GM18508 (cell line): ENCODE measurements around the gene FAM81A.

Source experiments
- ATAC-seq: cut with Tn5 transposase; IDR thresholded peaks from one replicate; pipeline ENCODE4 v1.9.1; 2021; ENCODE audit warnings: moderate number of reproducible peaks; ENCODE audit not compliant: insufficient read depth, unreplicated experiment

FAM81A gene

DNA sequence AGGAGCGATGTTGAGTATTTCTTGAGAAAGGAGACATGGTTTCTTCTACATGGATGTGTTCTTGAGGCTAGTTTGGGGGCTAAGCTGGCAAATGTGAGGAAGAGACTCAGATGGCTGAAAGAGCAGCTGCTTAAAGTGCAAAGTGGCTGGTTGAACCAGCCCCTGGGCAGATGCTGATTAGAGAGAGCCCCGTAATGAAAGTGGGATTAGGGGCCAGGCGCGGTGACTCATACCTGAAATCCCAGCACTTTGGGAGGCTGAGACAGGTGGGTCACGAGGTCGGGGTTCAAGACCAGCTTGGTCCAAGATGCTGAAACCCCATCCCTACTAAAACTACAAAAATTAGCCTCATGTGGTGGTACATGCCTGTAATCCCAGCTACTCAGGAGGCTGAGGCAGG is 98.6 kb downstream of the FAM81A start:
- ATAC-seq = no peak

DNA sequence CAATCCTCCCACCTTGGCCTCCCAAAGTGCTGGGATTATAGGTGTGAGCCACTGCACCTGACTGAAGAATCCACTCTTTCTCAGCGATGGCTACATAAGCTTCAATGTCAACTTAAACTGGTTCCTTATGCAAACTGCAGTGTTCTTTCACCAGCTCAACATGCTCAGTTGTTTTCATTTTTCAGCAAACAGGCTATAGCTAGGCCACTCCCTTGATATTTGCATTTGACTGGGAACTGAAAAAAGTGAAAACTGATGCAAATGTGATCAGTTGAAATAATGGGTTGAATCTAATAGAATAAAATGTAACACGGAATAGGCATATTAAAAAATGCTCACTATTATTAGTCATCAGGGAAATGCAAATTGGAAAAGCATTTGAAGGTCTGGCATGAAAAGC is 99.4 kb downstream of the FAM81A start:
- no peak for ATAC-seq

DNA sequence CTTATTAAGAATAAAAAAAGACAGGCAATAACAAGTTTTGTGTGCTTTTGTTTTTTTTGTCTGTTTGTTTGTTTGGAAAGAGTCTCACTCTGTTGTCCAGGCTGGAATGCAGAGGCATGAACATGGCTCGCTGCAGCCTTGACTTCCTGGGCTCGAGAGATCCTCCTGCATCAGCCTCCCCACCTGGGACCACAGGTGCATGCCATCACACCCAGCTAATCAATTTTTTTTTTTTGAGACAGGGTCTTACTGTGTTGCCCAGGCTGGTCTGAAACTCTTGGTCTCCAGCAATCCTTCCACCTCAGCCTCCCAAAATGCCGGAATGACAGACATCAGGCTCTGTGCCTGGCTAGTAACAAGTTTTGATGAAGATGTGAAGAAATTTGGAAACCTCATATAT is 100.5 kb downstream of the FAM81A start:
- ATAC-seq = no peak

DNA sequence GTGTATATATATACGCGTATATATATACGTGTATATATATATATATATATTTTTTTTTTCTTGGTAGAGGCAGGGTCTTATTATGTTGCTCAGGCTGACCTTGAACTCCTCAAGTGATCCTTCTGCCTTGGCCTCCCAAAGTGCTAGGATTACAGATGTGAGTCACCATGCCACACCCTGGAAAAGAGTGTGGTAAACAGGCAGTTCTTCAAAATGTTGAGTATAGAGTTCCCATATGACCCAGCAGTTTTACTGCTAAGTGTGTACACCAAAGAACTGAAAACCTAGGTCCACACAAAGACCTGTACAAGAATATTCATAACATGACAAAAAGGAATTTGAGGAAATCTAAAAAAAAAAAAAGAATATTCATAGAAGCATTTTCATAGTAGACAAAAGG is 101.8 kb downstream of the FAM81A start:
- no peak for ATAC-seq

DNA sequence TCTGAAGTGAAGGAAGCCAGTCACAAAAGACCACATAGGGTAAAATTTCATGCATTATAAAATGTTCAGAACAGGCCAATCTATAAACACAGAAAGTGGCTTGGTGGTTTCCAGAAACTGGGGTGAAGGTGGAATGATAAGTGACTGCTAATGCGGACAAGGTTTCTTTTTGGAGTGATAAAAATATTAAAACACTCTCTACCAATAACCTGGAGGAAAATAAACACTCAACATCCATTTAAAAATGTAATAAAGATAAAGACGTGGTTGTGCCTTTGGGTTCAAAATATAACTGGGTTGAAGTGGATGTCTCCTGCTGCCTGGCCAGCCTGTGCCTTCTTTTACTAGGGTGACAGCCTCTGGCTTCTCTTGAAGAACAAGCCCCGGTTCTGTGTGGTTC is 102.7 kb downstream of the FAM81A start:
- no peak for ATAC-seq

- no peak for ATAC-seq
Observed at GRCh38 chr15:59541750-59542149, 103.8 kb downstream of the FAM81A start.

GRCh38 chr15:59543721-59544547 is 105.9 kb downstream of the FAM81A start:
- ATAC-seq = peak; percentile 58

DNA sequence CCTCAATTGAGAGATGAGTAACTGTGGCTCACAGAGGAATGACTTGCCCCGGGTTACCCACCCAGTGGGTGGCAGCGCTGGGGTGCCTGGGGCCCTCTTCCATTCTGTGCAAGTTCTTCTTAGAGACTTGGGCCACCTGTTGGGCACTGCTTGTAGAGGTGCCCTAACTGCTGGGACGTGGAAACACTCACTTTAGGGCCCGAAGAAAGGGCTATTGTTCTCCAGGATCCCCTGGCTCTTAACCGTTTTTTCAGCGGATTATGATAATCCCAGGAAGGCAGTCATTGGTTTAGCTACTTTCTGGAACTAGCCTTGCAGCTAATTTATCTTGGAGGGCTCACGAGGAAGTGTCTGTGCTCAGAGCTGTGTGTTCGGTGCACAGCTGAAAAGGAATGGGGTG is 107.6 kb downstream of the FAM81A start:
- no peak for ATAC-seq

- no peak for ATAC-seq
Observed at GRCh38 chr15:59548501-59549226, 110.7 kb downstream of the FAM81A start.

GRCh38 chr15:59549301-59550185 is 111.6 kb downstream of the FAM81A start:
- no peak for ATAC-seq

DNA sequence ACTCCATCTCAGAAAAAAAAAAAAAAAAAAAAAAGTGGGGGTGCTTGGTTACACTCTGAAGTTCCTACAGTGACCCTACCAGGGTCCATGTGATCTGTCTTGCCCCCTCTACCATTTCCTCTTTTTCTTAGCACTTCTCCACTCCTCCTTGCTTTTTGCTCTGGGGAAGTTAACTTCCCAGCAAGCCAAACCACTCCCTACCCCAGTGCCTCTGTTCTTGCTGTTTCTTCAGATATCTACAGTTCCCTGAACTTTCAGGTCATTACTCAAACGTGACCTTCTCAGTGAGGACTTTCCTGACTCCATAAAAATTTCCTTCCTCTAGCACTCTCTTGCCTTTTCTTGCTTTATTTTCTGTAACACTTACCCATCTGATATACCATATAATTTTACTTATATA is 112.5 kb downstream of the FAM81A start:
- ATAC-seq = no peak

DNA sequence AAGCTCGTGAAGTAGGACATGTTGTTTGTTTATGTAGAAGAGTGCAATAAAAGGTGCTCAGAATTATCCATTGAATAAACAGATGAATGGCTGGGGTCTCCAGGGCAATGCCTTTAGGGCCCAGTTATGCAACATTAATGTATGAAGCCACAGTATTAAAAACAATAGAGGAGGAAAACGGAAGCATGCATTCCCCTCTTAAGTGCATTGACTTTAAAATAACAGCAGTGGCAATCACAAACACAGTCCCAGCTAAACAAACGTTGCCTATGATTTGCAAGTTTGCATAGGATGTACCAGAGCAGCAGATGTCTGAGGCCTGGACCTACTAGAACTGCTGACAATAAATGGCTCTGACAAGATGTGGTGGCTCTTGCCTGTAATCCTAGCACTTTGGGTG is 113.0 kb downstream of the FAM81A start:
- ATAC-seq = no peak

- no peak for ATAC-seq
Observed at GRCh38 chr15:59553879-59554735, 116.1 kb downstream of the FAM81A start.

DNA sequence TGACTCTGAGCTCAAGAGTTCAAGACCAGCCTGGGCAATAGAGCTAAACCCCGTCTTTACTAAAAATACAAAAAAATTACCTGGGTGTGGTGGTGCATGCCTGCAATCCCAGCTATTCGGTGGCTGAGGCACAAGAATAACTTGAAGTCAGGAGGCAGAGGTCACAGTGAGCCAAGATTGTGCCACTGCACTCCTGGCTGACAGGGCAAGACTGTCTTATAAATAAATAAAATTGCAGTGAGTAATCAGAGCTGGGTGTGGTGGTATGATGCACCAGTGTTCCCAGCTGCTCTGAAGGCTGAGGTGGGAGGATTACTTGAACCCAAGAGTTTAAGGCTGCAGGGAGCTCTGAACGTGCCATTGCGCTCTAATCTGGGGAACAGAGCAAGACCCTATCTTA is 117.7 kb downstream of the FAM81A start:
- no peak for ATAC-seq

- ATAC-seq = no peak
Observed at GRCh38 chr15:59556380-59556779, 118.4 kb downstream of the FAM81A start.

DNA sequence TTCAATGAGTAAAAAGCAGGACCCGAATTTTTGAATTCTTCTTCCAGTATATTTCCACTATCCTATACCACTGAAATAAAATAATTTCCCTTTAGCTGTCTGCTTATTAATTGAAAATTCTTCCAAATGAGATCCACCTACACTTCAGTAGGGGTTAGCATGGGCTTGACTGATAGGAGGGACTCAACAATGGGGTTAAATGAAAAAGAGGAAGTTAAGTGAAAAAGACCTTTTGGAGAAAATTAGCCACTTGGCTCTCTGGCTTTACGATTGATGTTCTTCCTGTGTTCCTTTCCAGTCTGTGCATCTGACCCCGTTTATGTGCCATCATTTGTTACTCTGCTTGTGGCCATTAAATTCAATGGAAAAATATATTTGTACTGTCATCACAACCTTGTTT is 119.6 kb downstream of the FAM81A start:
- no peak for ATAC-seq

DNA sequence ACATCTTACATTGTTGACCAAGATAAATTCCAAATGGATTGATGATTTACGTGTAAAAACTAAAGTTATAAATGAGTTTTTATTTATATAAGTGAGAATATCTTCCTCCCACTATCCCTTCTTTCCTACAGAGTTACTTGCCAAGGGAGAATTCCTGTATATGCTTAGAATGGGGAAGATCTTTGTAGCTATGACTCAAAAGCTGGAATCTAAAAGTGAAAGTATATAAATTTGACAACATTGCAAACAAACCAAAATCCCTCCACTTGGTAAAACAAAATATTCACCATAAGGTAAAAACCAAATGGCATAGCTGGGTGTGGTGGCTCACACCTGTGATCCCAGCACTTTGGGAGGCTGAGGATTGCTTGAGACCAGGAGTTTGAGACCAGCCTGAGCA is 120.9 kb downstream of the FAM81A start:
- no peak for ATAC-seq

GRCh38 chr15:59561547-59561946 is 123.6 kb downstream of the FAM81A start:
- no peak for ATAC-seq

DNA sequence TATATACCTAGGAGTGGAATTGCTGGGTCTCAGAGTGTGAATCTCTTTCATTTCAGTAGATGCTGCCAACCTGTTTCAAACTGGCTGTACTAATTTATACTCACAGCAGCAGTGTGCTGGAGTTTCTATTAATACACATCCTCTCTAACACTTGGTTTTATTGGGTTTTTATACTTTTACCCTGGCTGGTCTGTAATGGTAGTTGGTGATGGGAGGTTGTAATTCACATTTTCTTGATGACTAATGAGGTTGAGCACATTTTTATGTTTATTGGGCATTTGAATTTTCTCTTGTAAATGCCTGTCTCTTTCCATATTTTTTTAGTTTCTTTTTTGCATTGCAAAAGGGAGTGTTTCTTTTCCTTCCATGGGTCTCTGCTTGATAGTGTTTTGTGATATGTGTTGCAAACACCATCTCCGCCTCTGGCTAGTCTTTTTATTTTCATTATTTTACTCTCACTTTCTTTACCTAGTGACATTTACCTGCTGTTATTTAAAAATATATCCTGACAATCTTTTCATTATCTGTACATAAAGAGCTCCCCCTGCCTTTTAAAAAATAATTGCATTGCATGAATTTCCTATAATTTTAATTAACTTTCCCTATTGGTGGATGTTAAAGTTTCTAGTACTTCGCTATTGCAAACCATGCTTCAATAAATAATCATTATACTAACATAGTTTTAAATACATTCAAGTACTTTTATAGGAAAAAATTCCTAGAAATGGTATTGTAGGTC is 124.6 kb downstream of the FAM81A start:
- ATAC-seq = no peak
